RWPE1 (cell line): ENCODE measurements around the gene SLC10A1.

Experiments
- CTCF ChIA-PET: fragments of 350-600 bp; sonication (Branson Sonifier 250); formaldehyde crosslinking; extraction: SDS; loops from one replicate; lab custom pipeline; 2021; lab: Yijun Ruan, JAX
- POLR2A ChIA-PET: fragments of 400-600 bp; formaldehyde crosslinking; extraction: SDS; loops from one replicate; lab custom pipeline; 2020; ENCODE audit warnings: antibody characterized with exemption; ENCODE audit not compliant: low non-redundant PET; lab: Yijun Ruan, JAX
- DNase-seq: peaks from one replicate; pipeline ENCODE4 v3.0.0; 2012; ENCODE audit warnings: low spot score
- H3K27ac ChIP-seq: fragments of 450-650 bp; 2 replicates; pipeline ENCODE4 v1.5.1; 2017
- TF ChIP-seq, protein P1 (sequence below): fragments of 450-650 bp; conservative IDR thresholded peaks from 2 replicates; pipeline ENCODE4 v1.5.1; 2017; ENCODE audit warnings: low read depth, mild to moderate bottlenecking

Gene SLC10A1

DNA sequence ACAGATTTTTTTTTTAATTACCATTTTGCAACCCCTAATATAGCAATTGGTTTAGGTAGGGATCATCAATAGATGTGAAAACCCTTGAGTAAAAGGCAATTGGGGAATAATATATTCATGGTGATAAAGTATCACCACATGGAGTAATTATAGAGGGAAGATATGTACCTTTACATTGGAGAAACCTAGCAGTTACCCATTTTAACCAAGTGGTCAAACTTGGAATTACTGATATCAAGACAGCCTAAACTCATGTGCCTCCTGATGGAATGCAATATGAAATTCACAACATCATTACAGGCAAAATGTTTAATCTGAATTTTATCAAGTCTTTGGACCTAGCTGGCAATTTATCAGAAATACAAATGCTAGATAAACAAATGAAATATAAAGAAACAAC is 6.7 kb upstream of the SLC10A1 start:
- ChIA-PET CTCF (interaction anchor here (0.6 to 0.7 kb wide), 3 partner anchors 30 to 1063 kb away, joined by 3 to 4 read pairs (median 4); no protein-coding TSS in a partner anchor), POLR2A (no interaction called here)
- peak; percentile 13 for DNase-seq
- TF ChIP-seq, protein P1, sequence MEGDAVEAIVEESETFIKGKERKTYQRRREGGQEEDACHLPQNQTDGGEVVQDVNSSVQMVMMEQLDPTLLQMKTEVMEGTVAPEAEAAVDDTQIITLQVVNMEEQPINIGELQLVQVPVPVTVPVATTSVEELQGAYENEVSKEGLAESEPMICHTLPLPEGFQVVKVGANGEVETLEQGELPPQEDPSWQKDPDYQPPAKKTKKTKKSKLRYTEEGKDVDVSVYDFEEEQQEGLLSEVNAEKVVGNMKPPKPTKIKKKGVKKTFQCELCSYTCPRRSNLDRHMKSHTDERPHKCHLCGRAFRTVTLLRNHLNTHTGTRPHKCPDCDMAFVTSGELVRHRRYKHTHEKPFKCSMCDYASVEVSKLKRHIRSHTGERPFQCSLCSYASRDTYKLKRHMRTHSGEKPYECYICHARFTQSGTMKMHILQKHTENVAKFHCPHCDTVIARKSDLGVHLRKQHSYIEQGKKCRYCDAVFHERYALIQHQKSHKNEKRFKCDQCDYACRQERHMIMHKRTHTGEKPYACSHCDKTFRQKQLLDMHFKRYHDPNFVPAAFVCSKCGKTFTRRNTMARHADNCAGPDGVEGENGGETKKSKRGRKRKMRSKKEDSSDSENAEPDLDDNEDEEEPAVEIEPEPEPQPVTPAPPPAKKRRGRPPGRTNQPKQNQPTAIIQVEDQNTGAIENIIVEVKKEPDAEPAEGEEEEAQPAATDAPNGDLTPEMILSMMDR = 0 out of 2 replicates have a peak, but pooled peaks have one; percentile 10
- no peak overlapping the region for H3K27ac ChIP-seq

DNA sequence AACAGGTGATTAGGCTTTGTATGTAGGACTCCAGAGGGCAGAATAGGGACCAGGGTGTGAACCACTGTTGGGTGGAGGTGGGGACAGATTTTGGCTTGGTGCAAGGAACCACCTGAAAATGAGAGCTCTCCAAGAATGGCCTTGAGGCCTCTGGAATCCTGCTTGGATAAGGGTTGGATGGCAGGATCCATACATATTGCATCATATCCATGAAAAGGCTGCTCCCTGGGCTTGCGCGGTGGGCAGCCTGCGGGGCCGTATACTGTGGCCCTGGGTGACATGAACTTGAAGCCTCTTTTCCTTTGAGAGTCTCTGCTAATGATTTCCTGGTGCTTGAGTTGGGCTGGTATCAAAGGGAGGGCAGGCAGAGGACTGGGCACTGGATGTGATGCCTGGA is 1.3 kb upstream of the SLC10A1 start:
- TF ChIP-seq, protein P1 = no peak
- DNase-seq = no peak
- ChIA-PET POLR2A (no interaction called here), CTCF (no interaction called here)
- no peak overlapping the region for H3K27ac ChIP-seq

DNA sequence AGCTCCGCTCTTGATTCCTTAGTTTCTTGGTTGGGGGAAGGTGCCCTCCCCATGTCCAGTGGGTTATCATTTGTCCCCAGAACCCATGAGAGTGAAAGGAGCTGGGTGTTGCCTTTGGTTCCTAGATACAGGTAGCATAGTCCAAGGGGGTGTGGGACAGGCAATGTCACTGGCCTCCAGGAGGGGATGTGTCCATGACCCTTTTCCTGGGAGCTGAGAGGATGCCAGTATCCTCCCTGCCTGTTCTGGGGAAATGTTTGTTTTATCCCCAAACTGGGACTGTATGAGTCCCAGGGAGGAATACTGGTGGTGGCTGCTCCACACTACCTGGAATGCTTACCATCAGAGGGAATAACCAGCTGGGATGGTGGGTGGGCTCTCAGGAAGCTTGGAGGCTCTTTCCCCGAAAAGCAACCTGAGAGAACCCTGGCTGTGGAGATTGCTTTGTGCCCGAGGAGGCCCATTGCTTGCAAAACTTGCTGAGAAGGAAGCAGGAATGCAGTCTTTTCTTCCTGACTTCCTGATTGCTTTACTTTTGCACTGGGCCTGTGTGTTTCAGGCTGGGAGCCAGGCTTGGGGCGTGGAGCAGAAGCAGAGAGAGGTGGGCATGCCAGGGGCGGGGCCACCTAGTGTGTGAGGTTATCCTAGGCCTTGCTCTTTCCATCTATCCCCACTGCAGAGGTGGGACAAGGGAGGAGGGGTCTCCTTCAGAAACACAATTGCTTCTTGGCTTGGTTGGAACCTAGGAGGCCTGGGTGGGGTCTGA is 715 bp upstream of the SLC10A1 start:
- TF ChIP-seq, protein P1 = no peak
- POLR2A ChIA-PET = no interaction called here
- CTCF ChIA-PET = no interaction called here
- no peak for DNase-seq
- no peak overlapping the region for H3K27ac ChIP-seq

DNA sequence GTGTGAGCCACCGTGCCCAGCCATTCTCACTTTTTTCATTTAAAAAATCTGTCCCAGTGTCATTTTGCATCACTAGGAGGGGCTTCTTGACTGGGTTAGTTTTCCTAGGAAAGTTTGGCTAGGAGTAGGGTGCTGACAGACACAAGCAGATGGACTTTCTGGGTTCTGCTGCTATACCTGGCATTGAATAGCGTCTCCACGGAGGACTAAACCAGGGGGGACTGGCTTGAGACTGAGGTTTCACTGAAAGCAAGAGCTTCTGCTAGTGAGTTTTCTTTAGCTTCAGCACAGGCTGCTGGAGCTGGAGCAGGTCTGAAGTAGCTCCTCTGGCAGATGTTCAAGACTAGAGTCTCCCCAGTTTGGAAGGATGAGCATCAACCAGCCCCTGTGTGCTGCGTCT is 1.4 kb downstream of the SLC10A1 start:
- POLR2A ChIA-PET = no interaction called here
- CTCF ChIA-PET = interaction anchor here (0.7 kb wide), 1 partner anchor 279 kb away, joined by 3 read pairs; no protein-coding TSS in a partner anchor
- TF ChIP-seq, protein P1 = no peak
- no peak overlapping the region for H3K27ac ChIP-seq
- no peak for DNase-seq

DNA sequence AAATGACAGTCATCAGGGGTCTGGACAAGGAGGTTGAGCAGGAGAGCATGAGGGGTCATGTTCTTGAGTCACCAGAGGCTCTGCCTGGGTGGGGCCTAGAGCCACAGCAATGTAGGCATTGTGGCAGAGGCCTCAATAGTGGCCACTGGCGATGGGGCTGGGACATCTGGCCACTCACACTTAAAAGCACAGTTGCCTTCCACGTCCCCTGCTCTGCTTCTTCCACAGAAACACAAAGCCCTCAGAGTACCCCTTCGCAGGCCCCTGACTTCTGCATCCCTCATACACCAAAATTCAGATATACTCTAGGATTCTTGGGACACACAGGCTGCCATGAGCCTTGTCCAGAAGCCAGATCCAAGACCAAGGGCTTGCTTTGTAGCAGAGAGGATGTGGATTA is 2.2 kb downstream of the SLC10A1 start:
- ChIA-PET POLR2A (no interaction called here), CTCF (no interaction called here)
- TF ChIP-seq, protein P1 = no peak
- DNase-seq = no peak
- no peak overlapping the region for H3K27ac ChIP-seq

DNA sequence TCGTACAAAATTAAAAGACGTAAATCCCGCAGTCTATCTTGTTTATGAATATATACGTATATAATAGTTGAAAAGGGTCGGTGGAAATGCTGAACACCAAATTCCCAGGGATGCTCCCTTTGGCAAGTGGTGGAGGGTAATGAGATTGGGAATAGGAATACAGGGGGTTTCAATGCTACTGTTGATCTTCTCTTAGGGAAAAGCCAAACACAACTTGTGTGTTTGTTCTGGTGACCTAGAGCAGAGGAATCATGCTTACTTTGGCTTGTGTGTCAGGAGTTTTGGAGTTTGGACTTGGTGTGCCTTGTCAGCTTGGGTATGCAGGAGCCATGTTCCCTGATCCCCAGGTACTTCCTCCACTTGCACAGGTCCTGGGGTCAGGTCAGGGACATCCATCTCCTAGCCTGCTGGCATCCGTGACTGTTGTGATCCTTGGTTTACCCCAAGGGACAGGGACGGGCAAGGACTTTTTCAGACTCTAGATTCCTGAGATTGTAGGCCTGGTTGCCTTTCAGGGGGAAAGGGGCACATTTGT is 4.1 kb downstream of the SLC10A1 start:
- H3K27ac ChIP-seq = no peak overlapping the region
- no peak for DNase-seq
- TF ChIP-seq, protein P1 = no peak
- ChIA-PET CTCF (no interaction called here), POLR2A (no interaction called here)
